Measurements from ENCODE around the gene XPO5.
"Not testable (repeated sequence)": the region's sequence is repeated elsewhere in the genome, so short reads cannot be mapped to it uniquely, and the experiment has no call there.

Gene XPO5

DNA sequence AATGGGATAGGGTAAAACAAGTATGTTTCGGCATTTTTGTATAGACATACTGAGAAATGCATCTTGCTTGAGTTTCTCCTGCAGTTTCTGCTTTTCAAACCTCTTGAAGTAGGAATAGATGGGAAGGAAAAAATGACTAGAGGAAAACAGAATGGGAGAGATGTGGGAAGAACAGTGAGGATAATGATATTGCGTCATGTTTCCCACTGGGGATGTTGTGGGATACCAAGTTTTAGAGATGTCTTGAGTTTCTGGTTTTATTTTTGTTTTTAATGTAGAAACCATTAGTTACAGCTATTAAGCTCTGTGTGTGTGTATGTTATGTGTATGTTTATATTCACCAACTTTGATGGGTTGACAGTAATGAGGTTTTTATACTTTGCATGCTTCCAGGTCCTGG, 24.8 kb upstream of the XPO5 start:
- Histone ChIP-seq H3K4me1 (ENCODE audit: low read depth, poor library complexity, severe bottlenecking) (no peaks in the 10 kb centered on the region), H3K4me3 (IDR thresholded peaks at IDR 0.05; ENCODE audit: insufficient read depth, low read depth, low read length) (no peak overlapping the region), H3K27me3 (ENCODE audit: insufficient read depth, low read depth) (no peaks in the 10 kb centered on the region), H2AFZ (ENCODE audit: low read depth) (no peak overlapping the region), H3K9ac (no peak overlapping the region), H3K4me2 (no peak overlapping the region), H4K20me1 (ENCODE audit: insufficient read depth) (no peaks in the 10 kb centered on the region), H3K36me3 (ENCODE audit: insufficient read depth) (peaks cover 6% of the 10 kb centered on the region; the same call in 1 of the 2 replicates), H3K79me2 (ENCODE audit: insufficient read depth, low read depth) (no peaks in the 10 kb centered on the region), H3K27ac (no peak overlapping the region)
- TF ChIP-seq, protein P1, sequence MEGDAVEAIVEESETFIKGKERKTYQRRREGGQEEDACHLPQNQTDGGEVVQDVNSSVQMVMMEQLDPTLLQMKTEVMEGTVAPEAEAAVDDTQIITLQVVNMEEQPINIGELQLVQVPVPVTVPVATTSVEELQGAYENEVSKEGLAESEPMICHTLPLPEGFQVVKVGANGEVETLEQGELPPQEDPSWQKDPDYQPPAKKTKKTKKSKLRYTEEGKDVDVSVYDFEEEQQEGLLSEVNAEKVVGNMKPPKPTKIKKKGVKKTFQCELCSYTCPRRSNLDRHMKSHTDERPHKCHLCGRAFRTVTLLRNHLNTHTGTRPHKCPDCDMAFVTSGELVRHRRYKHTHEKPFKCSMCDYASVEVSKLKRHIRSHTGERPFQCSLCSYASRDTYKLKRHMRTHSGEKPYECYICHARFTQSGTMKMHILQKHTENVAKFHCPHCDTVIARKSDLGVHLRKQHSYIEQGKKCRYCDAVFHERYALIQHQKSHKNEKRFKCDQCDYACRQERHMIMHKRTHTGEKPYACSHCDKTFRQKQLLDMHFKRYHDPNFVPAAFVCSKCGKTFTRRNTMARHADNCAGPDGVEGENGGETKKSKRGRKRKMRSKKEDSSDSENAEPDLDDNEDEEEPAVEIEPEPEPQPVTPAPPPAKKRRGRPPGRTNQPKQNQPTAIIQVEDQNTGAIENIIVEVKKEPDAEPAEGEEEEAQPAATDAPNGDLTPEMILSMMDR (conservative IDR thresholded peaks at IDR 0.05; ENCODE audit: low read depth, low read length) = no peak

DNA sequence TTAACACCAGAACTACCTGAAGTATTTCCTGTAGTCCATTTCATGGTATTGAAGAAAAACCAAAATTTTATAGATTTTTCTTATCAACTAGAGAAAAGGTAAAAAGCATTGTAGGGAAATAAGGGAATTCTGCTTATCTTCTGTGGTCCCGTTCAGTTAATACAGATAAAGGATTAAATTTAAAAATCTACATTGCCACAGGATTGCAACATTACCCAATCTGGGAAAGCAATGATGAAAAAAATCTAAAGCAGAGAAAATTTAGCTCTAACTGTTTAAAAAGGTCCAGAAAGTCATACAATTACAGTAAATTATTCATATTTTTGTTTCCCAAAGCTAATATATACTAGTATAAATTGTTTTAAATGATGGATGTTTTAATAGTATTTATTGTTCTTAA, 18.1 kb upstream of the XPO5 start:
- H3K9ac ChIP-seq = no peak overlapping the region
- H3K79me2 ChIP-seq (ENCODE audit: insufficient read depth, low read depth) = no peaks in the 10 kb centered on the region
- no peaks in the 10 kb centered on the region for H3K27me3 ChIP-seq (ENCODE audit: insufficient read depth, low read depth)
- no peaks in the 10 kb centered on the region for H3K4me1 ChIP-seq (ENCODE audit: low read depth, poor library complexity, severe bottlenecking)
- no peak overlapping the region for H3K4me2 ChIP-seq
- H3K27ac ChIP-seq = no peak overlapping the region
- H3K4me3 ChIP-seq (IDR thresholded peaks at IDR 0.05; ENCODE audit: insufficient read depth, low read depth, low read length) = no peak overlapping the region
- no peaks in the 10 kb centered on the region for H4K20me1 ChIP-seq (ENCODE audit: insufficient read depth)
- H2AFZ ChIP-seq (ENCODE audit: low read depth) = no peak overlapping the region
- TF ChIP-seq, protein P1 (conservative IDR thresholded peaks at IDR 0.05; ENCODE audit: low read depth, low read length) = no peak
- H3K36me3 ChIP-seq (ENCODE audit: insufficient read depth) = peaks cover 6% of the 10 kb centered on the region; the same call in 1 of the 2 replicates

DNA sequence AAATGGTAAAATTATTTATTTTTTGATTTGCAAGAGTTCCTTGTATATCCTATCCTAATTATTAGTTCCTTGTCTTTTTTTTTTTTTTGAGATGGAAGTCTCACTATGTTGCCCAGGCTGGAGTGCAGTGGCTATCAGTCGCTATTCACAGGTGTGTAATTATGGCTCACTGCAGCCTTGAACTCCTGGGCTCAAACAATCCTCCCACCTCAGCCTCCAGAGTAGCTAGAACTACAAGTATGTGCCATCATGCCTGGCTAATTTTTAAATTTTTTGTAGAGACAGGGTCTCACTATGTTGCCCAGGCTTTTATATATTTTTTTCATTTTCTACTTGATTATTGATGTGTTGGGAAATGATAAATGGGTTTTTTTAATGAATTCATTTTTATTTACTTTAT, 13.7 kb upstream of the XPO5 start:
- H3K36me3 ChIP-seq (ENCODE audit: insufficient read depth); H3K27ac ChIP-seq; H3K4me2 ChIP-seq; H3K9ac ChIP-seq; H3K4me1 ChIP-seq (ENCODE audit: low read depth, poor library complexity, severe bottlenecking); H3K27me3 ChIP-seq (ENCODE audit: insufficient read depth, low read depth); H3K4me3 ChIP-seq (IDR thresholded peaks at IDR 0.05; ENCODE audit: insufficient read depth, low read depth, low read length); H4K20me1 ChIP-seq (ENCODE audit: insufficient read depth); H2AFZ ChIP-seq (ENCODE audit: low read depth); H3K79me2 ChIP-seq (ENCODE audit: insufficient read depth, low read depth): not testable (repeated sequence)

DNA sequence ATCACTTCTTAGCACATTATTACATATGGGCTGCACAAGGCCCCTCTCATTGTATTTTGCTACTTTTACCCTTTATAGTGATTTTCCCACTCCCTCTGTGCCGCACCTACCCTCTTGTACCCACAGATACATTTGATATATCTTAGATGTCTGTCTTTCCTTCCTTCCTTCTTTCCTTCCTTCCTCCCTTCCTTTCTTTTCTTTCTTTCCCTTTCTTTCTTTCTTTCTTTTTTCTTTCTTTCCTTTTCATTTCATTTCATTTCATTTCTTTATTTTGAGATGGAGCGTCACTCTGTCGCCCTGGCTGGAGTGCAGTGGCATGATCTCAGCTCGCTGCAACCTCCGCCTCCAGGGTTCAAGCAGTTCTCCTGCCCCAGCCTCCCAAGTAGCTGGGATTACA, 12.4 kb upstream of the XPO5 start:
- H3K36me3 ChIP-seq (ENCODE audit: insufficient read depth) = 0 out of 2 replicates have a peak, but pooled peaks cover 3% of the 10 kb centered on the region
- no peaks in the 10 kb centered on the region for H3K79me2 ChIP-seq (ENCODE audit: insufficient read depth, low read depth)
- no peaks in the 10 kb centered on the region for H3K27me3 ChIP-seq (ENCODE audit: insufficient read depth, low read depth)
- no peak overlapping the region for H3K27ac ChIP-seq
- H2AFZ ChIP-seq (ENCODE audit: low read depth) = no peak overlapping the region
- TF ChIP-seq, protein P1 (conservative IDR thresholded peaks at IDR 0.05; ENCODE audit: low read depth, low read length) = no peak
- H3K9ac ChIP-seq = no peak overlapping the region
- no peak overlapping the region for H3K4me3 ChIP-seq (IDR thresholded peaks at IDR 0.05; ENCODE audit: insufficient read depth, low read depth, low read length)
- no peak overlapping the region for H3K4me2 ChIP-seq
- no peaks in the 10 kb centered on the region for H3K4me1 ChIP-seq (ENCODE audit: low read depth, poor library complexity, severe bottlenecking)
- H4K20me1 ChIP-seq (ENCODE audit: insufficient read depth) = no peaks in the 10 kb centered on the region

DNA sequence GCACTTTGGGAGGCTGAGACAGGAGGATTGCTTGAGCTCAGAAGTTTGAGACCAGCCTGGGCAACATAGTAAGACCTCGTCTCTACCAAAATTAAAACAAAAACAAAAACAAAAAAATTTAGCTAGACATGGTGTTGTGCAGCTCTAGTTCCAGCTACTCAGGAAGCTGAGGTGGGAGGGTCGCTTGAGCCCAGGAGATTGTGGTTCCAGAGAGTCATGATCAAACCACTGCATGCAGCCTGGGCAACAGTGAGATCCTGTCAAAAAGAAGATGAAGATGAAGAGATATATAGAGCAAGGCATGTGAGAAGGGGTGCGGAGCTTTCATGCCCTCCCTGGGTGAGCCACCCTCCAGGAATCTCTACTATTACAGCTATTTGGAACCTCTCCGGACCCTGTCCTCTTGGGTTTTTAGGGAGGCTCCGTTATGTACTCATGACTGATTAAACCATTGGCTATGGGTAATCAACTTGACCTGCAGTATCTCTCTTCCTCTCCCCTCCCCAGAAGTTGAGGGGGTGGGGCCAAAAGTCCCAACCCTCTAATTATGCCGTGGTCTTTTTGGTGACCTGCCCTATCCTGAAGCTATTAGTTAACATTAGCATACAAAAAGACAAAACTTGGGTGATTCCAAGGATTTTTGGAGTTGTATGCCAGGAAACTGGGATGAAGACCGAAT, 9.2 kb upstream of the XPO5 start:
- no peak overlapping the region for H3K9ac ChIP-seq
- H3K4me3 ChIP-seq (IDR thresholded peaks at IDR 0.05; ENCODE audit: insufficient read depth, low read depth, low read length) = no peak overlapping the region
- H3K4me2 ChIP-seq = no peak overlapping the region
- H3K4me1 ChIP-seq (ENCODE audit: low read depth, poor library complexity, severe bottlenecking) = no peaks in the 10 kb centered on the region
- H2AFZ ChIP-seq (ENCODE audit: low read depth) = no peak overlapping the region
- 0 out of 2 replicates have a peak, but pooled peaks cover 3% of the 10 kb centered on the region for H3K36me3 ChIP-seq (ENCODE audit: insufficient read depth)
- no peaks in the 10 kb centered on the region for H3K27me3 ChIP-seq (ENCODE audit: insufficient read depth, low read depth)
- H4K20me1 ChIP-seq (ENCODE audit: insufficient read depth) = no peaks in the 10 kb centered on the region
- H3K79me2 ChIP-seq (ENCODE audit: insufficient read depth, low read depth) = peaks cover 5% of the 10 kb centered on the region; the same call in 1 of the 2 replicates
- TF ChIP-seq, protein P1 (conservative IDR thresholded peaks at IDR 0.05; ENCODE audit: low read depth, low read length) = no peak
- no peak overlapping the region for H3K27ac ChIP-seq
